ENCODE data around the gene SMIM41. TPM values are rescaled to one million over a fixed set of nuclear protein-coding genes. Genes with fewer than 3 reads are reported as not detected.

Gene SMIM41
- total RNA-seq, 1 donor from 2014 or later: not detected

DNA sequence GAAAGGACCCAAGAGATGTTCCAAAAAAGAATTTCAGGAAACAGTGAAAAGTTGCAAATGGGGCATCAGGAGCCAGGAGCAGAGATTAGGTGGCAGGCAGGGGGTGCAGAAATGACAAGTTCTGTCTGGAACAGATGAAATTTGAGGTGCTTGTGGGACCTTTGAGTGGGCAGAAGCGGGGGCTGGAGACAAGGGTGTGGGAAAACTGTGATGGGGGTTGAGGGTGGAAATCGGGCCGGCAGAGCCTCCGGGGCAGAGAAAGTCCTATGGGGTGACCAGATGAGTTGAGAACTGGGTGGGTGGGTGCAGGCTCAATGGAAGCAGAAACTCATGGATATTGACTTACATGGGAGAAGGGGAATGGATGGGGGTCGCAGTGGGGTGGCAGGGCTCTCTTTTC, 29.8 kb upstream of the SMIM41 start:
- intact Hi-C loops (cut with micrococcal nuclease): no loop called here
- no peak for DNase-seq
- ATAC-seq: no peak

DNA sequence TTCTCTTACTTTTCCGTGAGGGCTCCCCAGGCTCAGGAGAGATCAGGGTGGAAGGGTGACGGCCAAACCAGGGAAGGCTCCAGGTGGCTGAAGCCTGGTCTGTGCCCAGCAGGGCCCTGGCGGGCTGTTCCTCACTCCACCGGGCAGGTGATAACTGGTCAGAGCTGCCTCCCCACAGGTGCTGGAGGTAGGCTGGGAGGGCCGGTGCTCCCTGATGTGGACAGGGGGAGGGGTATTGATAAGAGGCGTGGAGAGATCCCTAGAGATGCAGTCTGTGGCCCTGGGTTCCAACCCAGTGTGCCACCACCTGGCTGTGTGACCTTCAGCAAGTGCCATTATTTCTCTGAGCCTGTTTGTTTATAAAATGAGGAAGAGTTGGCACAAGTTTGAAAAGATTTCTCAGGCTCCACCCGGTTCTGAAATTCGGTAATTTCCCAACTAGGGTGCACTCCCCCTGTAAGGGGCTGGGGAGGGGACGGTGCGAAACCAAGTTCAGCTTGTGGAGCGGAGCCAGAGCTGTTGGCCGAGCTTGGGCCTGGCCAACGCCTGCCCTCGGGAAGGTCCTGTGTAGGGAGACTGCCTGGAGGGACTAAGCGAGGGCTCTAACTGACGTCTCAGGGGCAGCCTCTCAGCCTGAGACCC, 29.3 kb upstream of the SMIM41 start:
- ATAC-seq (no peak), DNase-seq (no peak)
- intact Hi-C loops (cut with micrococcal nuclease): no loop called here

DNA sequence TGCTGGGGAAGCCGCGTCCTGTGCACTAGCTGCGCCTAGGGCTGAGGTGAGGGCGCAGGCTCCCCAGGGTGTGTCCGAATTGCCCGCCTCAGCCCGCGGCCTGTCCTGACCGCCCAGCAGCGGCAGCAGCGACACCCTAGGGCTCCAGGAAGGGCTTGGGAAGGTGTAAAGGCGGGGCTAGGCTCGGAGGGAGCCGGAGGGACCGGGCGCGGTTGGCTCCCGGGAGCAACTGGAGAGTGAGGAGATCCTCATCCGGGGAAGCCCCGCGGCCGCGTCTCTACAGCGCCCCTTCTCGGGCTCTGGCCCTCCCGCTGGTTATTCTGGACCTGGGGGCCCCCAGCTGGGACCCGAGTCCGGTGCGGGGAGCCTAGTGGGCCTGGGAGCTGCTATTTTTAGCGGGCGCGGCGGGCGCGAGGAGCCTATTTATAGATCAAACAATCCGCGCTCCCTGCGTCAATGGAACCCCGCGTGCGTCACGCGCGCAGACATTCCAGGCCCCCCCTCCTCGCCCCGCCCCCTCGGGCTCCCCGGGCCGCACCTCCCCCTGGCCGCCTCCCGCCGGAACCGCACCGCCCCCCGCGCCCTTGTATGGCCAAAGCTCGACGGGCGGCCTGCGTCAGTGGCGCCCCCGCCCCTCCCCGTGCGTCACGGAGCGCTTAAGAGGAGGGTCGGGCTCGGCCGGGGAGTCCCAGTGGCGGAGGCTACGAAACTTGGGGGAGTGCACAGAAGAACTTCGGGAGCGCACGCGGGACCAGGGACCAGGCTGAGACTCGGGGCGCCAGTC, 28.6 kb upstream of the SMIM41 start, which contains the start of gene NR4A1:
TSS of gene NR4A1 (plus strand) at position 685 of the 784 bp plus-strand sequence. CDS start 2,887 bp downstream, outside the sequence.
- intact Hi-C loops (cut with micrococcal nuclease): no loop called here
- peak; percentile 100 for DNase-seq
- ATAC-seq: peak; percentile 89

DNA sequence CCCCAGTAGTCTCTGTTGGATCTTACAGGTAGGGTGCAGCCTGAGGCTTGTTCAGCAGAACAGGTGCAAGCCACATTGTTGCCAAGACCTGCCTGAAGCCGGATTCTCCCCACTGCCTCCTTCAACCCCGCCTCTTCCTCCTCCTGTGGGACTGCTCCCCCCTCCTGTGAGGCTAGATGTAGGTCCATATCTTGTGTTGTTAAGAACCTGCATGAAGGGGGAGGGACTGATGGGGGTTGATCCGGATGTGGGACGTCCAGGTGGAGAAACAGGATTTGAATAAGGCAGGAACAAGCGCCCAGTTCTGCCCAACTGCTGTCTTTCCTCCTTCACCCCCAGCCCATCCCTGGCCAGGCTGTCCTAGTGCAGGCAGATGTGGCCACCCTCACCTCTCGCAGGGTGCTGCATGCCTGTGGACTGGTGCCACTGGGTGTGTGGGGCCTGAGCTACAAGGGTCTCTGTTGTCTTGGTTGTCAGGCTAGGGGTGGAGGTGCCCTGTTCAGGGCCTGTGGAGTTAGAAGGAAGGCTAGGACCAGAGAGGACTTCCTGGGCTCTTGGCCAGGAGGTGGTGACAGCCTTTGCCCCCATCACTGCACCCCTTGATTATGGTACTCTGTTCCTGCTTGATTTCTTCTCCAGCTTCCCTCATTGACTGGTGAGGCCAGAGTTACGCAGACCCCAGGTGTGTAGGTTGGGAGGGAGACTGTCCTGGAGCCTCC, 26.9 kb upstream of the SMIM41 start:
- DNase-seq (no peak), ATAC-seq (no peak)
- intact Hi-C loops (cut with micrococcal nuclease): no loop called here

DNA sequence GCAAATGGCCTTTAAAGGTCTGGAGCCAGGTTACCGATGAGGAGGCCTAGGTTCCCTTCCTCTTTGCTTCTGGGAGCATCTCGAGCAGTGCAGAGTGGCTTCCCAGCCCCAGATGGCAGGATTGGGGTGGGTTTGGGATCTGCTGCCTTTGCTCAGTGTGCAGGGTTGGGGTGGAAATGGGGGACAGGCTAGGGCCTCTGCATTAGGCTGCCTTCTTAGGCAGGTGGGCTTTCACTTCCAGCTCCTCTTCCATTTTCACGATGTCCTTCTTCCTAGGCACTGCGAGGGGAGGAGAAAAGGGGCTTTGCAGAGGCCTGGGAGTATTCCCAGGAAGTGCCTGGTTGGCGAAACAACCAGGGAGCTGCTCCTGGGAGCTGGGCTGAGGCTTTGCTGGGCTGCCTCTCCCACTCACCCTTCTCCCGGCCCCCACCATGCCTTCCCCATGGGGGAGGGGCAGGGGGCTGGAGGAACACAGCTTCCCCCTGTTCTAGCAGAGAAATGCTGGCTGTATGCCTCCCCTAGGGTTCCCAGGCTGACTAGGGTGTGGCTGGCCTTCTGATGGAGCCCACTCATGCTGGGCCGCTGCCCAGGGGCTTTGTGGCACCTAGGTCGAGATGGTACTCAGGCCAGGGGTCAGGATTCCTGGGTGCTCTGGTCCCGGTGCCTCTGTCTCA, 25.8 kb upstream of the SMIM41 start:
- DNase-seq: no peak

DNA sequence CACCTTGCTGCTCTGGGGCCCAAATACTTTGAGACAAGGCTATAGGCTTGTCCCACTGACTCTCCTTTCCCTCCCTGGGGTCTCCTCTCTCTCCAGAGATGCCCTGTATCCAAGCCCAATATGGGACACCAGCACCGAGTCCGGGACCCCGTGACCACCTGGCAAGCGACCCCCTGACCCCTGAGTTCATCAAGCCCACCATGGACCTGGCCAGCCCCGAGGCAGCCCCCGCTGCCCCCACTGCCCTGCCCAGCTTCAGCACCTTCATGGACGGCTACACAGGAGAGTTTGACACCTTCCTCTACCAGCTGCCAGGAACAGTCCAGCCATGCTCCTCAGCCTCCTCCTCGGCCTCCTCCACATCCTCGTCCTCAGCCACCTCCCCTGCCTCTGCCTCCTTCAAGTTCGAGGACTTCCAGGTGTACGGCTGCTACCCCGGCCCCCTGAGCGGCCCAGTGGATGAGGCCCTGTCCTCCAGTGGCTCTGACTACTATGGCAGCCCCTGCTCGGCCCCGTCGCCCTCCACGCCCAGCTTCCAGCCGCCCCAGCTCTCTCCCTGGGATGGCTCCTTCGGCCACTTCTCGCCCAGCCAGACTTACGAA, 25.2 kb upstream of the SMIM41 start:
- ATAC-seq: no peak
- intact Hi-C loops (cut with micrococcal nuclease): no loop called here

More for the DNA sequence above, 25.8 kb upstream of the SMIM41 start:
- ATAC-seq: no peak
- intact Hi-C loops (cut with micrococcal nuclease): no loop called here

DNA sequence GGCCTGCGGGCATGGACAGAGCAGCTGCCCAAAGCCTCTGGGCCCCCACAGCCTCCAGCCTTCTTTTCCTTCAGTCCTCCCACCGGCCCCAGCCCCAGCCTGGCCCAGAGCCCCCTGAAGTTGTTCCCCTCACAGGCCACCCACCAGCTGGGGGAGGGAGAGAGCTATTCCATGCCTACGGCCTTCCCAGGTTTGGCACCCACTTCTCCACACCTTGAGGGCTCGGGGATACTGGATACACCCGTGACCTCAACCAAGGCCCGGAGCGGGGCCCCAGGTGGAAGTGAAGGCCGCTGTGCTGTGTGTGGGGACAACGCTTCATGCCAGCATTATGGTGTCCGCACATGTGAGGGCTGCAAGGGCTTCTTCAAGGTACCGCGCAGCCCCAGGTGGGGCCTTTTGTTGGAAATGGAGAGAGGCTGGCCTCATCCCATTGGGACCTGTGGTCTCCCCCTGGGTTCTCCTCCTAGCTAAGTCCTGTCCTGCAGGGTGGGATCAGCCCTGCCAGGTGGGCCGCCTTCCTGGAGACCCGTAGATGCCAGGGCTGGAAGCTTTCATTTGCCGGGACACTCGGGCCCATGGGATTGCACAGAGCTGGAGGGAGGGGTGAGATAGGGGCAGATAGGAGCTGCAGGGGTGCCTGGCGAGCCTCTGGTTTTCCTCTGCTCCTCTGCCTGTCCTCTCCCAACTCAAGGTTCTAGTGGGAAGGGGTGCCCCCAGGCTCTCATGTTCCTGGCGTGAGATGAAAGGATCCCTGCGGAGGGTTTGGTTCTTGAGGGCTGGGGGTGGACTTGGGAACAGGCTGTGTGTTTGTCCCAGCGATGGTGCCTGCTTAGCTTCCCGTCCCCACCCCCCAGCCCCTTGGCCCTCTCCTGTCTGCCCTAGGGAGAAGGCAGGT, 24.4 kb upstream of the SMIM41 start:
- intact Hi-C loops (cut with micrococcal nuclease): no loop called here
- no peak for ATAC-seq
- no peak for DNase-seq

More for the DNA sequence above, 25.2 kb upstream of the SMIM41 start:
- DNase-seq: no peak

DNA sequence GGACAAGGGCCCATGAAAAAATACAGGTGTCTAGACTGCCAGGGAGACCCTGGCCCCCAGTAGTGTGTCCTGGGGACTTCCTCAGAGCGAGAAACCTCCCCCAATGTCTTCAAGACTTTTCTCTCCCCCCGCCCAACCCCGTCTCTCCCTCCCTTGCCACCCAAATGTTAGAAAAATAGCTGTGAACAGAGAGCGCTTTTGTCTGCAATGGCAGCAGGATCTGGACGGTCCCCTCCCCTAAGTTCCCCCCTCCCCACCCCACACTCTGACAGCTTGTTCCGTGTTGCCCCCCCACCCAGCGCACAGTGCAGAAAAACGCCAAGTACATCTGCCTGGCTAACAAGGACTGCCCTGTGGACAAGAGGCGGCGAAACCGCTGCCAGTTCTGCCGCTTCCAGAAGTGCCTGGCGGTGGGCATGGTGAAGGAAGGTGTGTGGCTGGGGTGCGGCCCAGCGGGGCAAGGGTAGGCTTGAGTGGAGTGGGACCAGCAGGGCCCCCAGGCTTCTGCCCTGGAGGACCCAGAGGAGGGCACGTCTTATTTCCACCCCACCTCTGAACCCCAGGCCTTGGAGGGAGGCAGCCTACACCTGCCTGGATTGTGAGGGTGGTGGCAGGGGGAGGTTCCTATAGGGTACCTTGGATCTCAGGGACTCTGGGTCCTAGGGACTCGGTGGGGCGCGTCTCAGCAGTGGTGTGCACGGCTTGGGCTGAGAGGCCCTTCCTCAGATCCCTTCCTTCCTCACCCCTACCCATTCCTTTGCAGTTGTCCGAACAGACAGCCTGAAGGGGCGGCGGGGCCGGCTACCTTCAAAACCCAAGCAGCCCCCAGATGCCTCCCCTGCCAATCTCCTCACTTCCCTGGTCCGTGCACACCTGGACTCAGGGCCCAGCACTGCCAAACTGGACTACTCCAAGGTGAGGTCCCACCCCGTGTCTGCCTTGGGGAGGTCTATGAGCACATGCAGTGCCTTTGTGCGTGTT, 23.5 kb upstream of the SMIM41 start:
- intact Hi-C loops (cut with micrococcal nuclease): no loop called here
- no peak for ATAC-seq
- no peak for DNase-seq

DNA sequence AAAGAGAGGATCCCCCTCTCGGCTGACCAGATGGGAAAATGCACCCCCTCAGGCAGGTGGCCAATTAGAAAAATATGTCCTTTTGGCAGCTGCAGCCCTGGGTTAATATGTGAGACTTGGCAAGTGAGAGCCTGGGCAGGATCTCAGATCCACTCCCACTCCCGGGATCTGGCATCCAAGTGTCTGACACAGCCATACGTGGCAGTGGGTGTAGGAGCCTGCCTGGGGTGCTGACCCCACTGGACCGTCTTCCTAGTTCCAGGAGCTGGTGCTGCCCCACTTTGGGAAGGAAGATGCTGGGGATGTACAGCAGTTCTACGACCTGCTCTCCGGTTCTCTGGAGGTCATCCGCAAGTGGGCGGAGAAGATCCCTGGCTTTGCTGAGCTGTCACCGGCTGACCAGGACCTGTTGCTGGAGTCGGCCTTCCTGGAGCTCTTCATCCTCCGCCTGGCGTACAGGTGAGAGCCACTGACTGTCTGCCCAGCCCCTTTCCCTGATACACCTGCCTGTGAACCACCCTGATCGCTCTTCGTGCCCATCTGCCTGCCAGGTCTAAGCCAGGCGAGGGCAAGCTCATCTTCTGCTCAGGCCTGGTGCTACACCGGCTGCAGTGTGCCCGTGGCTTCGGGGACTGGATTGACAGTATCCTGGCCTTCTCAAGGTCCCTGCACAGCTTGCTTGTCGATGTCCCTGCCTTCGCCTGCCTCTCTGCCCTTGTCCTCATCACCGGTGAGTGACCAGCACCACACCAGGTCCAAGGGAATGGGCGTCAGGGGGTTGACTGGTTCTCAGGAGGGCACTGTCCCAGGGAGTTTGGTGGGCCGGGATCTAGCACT, 22.5 kb upstream of the SMIM41 start:
- DNase-seq (no peak), ATAC-seq (no peak)
- intact Hi-C loops (cut with micrococcal nuclease): no loop called here

DNA sequence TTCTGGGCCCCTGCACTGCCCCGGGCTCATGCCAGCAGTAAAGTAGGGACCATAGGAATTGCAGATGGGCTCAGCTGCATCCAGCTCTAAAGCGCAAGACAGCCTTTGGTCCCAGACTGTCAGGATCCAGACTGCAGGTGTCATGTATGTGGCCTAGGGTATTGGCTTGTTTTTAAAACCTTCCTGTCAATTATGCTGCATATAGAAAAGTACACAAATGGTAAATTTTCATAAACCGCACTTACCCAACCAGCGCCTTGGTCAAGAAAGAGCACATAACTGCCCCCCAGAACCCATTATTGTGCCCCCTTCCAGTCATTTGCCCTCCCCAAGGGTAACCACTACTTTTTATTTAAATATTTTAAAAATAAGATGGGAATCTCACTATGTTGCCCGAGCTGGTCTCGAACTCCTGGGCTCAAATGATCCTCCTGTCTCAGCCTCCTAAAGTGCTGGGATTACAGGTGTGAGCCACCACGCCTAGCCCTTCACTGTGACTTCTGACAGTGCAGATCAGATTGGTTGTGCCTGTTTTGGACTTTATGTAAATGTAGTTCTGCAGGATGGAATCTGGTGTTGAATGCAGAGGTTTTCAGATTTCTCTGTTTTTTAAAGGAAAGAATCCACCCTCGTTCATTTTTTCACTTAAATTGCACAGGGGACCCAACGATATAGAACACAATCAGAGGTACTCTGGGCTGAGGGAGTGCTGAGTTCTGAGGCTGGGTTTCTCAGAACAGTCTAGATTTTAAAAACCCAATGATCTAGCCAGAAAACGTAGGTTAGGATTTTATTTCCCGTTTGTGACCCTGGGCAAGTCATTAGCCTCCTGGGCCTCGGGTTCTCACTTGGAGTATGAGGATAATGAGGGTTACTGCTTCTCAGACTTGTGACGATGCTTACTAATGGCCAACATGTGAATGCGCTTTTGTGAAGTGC, 21.6 kb upstream of the SMIM41 start:
- DNase-seq (no peak), ATAC-seq (no peak)
- intact Hi-C loops (cut with micrococcal nuclease): no loop called here

DNA sequence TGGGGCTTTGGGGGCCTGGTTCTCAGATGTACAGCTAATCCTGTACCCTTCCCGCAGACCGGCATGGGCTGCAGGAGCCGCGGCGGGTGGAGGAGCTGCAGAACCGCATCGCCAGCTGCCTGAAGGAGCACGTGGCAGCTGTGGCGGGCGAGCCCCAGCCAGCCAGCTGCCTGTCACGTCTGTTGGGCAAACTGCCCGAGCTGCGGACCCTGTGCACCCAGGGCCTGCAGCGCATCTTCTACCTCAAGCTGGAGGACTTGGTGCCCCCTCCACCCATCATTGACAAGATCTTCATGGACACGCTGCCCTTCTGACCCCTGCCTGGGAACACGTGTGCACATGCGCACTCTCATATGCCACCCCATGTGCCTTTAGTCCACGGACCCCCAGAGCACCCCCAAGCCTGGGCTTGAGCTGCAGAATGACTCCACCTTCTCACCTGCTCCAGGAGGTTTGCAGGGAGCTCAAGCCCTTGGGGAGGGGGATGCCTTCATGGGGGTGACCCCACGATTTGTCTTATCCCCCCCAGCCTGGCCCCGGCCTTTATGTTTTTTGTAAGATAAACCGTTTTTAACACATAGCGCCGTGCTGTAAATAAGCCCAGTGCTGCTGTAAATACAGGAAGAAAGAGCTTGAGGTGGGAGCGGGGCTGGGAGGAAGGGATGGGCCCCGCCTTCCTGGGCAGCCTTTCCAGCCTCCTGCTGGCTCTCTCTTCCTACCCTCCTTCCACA, 20.7 kb upstream of the SMIM41 start:
- intact Hi-C loops (cut with micrococcal nuclease): no loop called here
- ATAC-seq (no peak), DNase-seq (peak; percentile 33)

DNA sequence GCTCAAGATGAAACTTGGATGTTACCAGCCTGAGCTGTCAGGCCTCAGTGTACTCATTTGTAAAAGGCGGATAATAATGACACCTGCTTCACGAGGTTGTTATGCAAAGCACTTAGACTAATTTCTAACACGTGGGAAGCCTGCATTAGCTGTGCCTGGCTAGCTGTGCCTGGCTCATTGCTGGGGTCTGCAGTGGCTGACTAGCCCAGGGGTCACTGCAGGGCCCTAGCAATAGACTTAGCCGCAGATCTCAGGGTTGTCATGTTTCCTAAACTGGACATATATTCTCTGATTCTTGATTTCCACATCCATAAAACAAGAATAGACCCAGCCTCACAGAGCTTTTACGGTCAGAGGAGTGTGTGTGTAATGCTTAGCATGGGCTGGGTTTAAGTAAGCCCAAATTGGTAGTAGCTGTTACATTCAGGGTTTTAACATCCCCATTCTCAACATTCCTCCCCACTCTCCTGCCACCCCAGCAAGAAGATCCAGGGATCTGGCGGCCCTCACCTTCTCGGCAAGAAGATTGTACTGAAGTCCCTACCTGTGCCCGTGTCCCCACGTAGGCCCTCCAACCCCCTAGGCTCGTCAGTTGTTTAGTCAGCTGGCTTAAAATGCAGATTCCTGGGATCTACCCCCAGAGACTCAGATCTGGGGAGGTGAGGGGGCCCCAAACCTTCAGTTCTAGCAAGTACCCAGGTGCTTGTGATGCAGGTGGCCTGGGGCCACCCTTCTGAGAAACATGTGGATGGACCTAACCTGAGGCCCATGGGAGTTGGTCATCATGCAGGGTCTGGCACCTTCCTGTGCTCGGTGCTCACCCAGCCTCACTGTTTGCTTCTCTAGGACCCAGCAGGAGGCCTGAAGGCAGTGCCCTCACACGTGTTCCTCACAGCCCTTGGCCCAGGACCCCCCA, 19.7 kb upstream of the SMIM41 start:
- intact Hi-C loops (cut with micrococcal nuclease): no loop called here
- no peak for ATAC-seq
- DNase-seq: no peak

DNA sequence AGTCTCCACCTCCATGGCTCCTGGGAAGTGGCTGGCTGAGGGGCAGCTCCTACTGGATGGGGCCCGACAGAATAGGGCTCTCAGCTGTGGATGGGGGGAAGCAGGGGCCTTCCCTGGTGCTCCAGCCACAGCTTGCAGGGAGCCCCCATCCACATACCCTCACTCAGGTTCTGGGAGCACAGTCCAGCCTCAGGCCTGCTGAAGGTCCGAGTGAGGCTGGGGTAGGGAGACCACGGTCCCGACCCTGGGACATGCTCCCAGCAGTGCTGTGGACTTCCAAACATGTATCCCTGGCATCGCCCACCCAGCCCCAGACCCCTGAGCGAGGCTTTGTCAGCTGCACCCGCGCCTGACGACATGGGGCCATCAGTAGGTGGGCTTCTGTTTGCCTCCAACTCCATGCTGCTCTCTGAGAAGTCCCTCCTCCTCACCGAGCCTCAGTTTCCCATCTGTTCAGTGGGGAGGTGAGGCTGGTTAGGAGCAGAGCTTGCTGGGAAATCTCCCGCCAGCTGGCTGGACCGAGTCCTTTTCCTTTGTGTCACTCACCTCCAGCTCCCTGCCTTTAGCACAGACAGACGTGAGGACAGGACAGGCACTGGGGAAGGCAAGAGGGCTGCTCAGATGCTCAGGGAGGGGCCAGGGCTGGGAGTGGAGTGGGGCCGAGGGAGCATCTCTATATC, 18.9 kb upstream of the SMIM41 start:
- intact Hi-C loops (cut with micrococcal nuclease): no loop called here
- ATAC-seq: no peak
- DNase-seq: no peak
